HCT116 (cell line): ENCODE measurements around the gene ADAMTS14. TPM values are rescaled to one million over a fixed set of nuclear protein-coding genes. Genes with fewer than 3 reads are reported as not detected.

Source experiments
- ATAC-seq: fragments of 200-7000 bp; cut with Tn5 transposase; 2 replicates; pipeline ENCODE4 v1.9.1; 2020; ENCODE audit warnings: mild to moderate bottlenecking, moderate library complexity
- BruUV-seq: library from RNA; stranded (reverse); fragments of 400-500 nt; replicated peaks from 2 replicates; lab custom pipeline; 2021; lab: Mats Ljungman, UMichigan
- CTCF ChIA-PET: fragments of 300-600 bp; sonication (Branson Sonifier 250); formaldehyde crosslinking; loops from one replicate; lab custom pipeline; 2021; ENCODE audit warnings: antibody characterized with exemption; lab: Charles Lee
- POLR2A ChIA-PET: fragments of 300-600, 350-600 bp; sonication (Branson Sonifier 250); formaldehyde crosslinking; loops from one replicate; lab custom pipeline; 2021; ENCODE audit warnings: antibody characterized with exemption; lab: Charles Lee
- RAD21 ChIA-PET, 2 experiments: fragments of 300-600 bp; sonication (Branson Sonifier 250); formaldehyde crosslinking; loops; one replicate each; lab custom pipeline; 2023; ENCODE audit warnings: low total read pairs in 2 of 2; ENCODE audit not compliant: uncharacterized antibody in 2 of 2, unreplicated experiment in 2 of 2, low non-redundant PET in 1 of 2; lab: Charles Lee
- DNase-seq: peaks from one replicate; pipeline ENCODE4 v3.0.0-alpha.2; 2010; ENCODE audit warnings: low read depth, low spot score
- H2AFZ ChIP-seq: fragments of 200-600 bp; shearing (Covaris generic), sonication (generic); 2 replicates; pipeline ENCODE4 v1.6.1; 2017; ENCODE audit warnings: low read depth, mixed run types, mixed read lengths, antibody characterized with exemption, low read length; ENCODE audit not compliant: poor library complexity, severe bottlenecking
- H3K27ac ChIP-seq: 2 replicates; pipeline ENCODE4 v1.5.1; 2012; ENCODE audit warnings: low read depth, low read length
- H3K27me3 ChIP-seq: fragments of 200-600 bp; sonication (generic); 2 replicates; pipeline ENCODE4 v1.6.1; 2016; ENCODE audit warnings: mixed run types, low read length, mixed read lengths; ENCODE audit not compliant: insufficient read depth
- H3K36me3 ChIP-seq, 2 experiments: fragments of 200-500 bp in 1 of 2; fragments of 200-600 bp in 1 of 2; sonication (Bioruptor generic) in 1 of 2; sonication (generic) in 1 of 2; 2 replicates each; pipeline versions ENCODE4 v1.5.1 to v1.6.1; 2014 to 2016; ENCODE audit warnings: low read length in 2 of 2, inconsistent platforms in 1 of 2, mixed read lengths in 1 of 2, mixed run types in 1 of 2; ENCODE audit not compliant: insufficient read depth in 2 of 2, control insufficient read depth in 1 of 2
- H3K4me1 ChIP-seq, 2 experiments: fragments of 200-600 bp in 1 of 2; sonication (generic) in 1 of 2; 2 replicates each; pipeline versions ENCODE4 v1.5.1 to v1.6.1; 2012 to 2017; ENCODE audit warnings: low read length in 2 of 2, inconsistent platforms in 1 of 2, mild to moderate bottlenecking in 1 of 2, mixed read lengths in 1 of 2, mixed run types in 1 of 2, moderate library complexity in 1 of 2; ENCODE audit not compliant: insufficient read depth in 2 of 2, control insufficient read depth in 1 of 2
- H3K4me2 ChIP-seq: fragments of 200-600 bp; sonication (generic); 2 replicates; pipeline ENCODE4 v1.6.1; 2017; ENCODE audit warnings: mixed run types, low read length, mixed read lengths
- H3K4me3 ChIP-seq, 2 experiments: fragments of 200-600 bp in 1 of 2; sonication (generic) in 1 of 2; replicated peaks in 1 of 2; 2 replicates each; pipeline ENCODE4 v1.5.1; 2011 to 2016; ENCODE audit warnings: low read length in 2 of 2, control low read depth in 1 of 2, low read depth in 1 of 2, mild to moderate bottlenecking in 1 of 2, mixed read lengths in 1 of 2, mixed run types in 1 of 2
- H3K79me2 ChIP-seq: fragments of 200-600 bp; sonication (generic); 2 replicates; pipeline ENCODE4 v1.6.1; 2017; ENCODE audit warnings: mild to moderate bottlenecking, mixed run types, low read length, moderate library complexity, mixed read lengths; ENCODE audit not compliant: insufficient read depth
- H3K9ac ChIP-seq: fragments of 200-600 bp; sonication (generic); 2 replicates; pipeline ENCODE4 v1.6.1; 2016; ENCODE audit warnings: low read length, mixed read lengths
- H3K9me2 ChIP-seq: fragments of 200-600 bp; sonication (generic), shearing (Covaris generic); 2 replicates; pipeline ENCODE4 v1.6.1; 2017; ENCODE audit warnings: mixed run types, mild to moderate bottlenecking, moderate library complexity; ENCODE audit not compliant: insufficient read depth
- H3K9me3 ChIP-seq, 2 experiments: fragments of 200-500 bp in 1 of 2; fragments of 200-600 bp in 1 of 2; sonication (Bioruptor generic) in 1 of 2; sonication (generic) in 1 of 2; 2 replicates each; pipeline ENCODE4 v1.6.1; 2014 to 2017; ENCODE audit warnings: low read length in 2 of 2, mixed read lengths in 2 of 2, inconsistent platforms in 1 of 2, low read depth in 1 of 2, mild to moderate bottlenecking in 1 of 2, mixed run types in 1 of 2, moderate library complexity in 1 of 2; ENCODE audit not compliant: control insufficient read depth in 1 of 2, insufficient read depth in 1 of 2
- H4K20me1 ChIP-seq: fragments of 200-600 bp; sonication (generic), shearing (Covaris generic); 2 replicates; pipeline ENCODE4 v1.6.1; 2017; ENCODE audit warnings: mixed run types, mild to moderate bottlenecking, moderate library complexity; ENCODE audit not compliant: insufficient read depth
- CBX3 ChIP-seq: IDR thresholded peaks from 2 replicates; pipeline ENCODE4 v1.6.1; 2012; ENCODE audit warnings: low read depth
- CEBPB ChIP-seq: IDR thresholded peaks from 2 replicates; pipeline ENCODE4 v1.6.1; 2012; ENCODE audit warnings: low read depth
- EGR1 ChIP-seq: IDR thresholded peaks from 2 replicates; pipeline ENCODE4 v1.6.1; 2012; ENCODE audit warnings: low read depth
- ELF1 ChIP-seq: IDR thresholded peaks from 2 replicates; pipeline ENCODE4 v1.6.1; 2012; ENCODE audit warnings: low read depth, borderline replicate concordance
- EZH2 ChIP-seq: fragments of 200-600 bp; sonication (generic); IDR thresholded peaks from 2 replicates; pipeline ENCODE4 v1.6.1; 2017; ENCODE audit warnings: antibody characterized with exemption, mixed run types
- EZH2phosphoT487 ChIP-seq: fragments of 200-600 bp; IDR thresholded peaks from 2 replicates; pipeline ENCODE4 v1.6.1; 2018; ENCODE audit warnings: antibody characterized with exemption, borderline replicate concordance
- FOSL1 ChIP-seq: IDR thresholded peaks from 2 replicates; pipeline ENCODE4 v1.6.1; 2012; ENCODE audit warnings: low read depth
- JUND ChIP-seq: IDR thresholded peaks from 2 replicates; pipeline ENCODE4 v1.6.1; 2012
- RAD21 ChIP-seq: IDR thresholded peaks from 2 replicates; pipeline ENCODE4 v1.6.1; 2012; ENCODE audit warnings: low read depth, mild to moderate bottlenecking
- SP1 ChIP-seq: IDR thresholded peaks from 2 replicates; pipeline ENCODE4 v1.6.1; 2012; ENCODE audit warnings: low read depth
- SRF ChIP-seq: IDR thresholded peaks from 2 replicates; pipeline ENCODE4 v1.6.1; 2012; ENCODE audit warnings: low read depth
- ZFX ChIP-seq: fragments of 450-650 bp; IDR thresholded peaks from 2 replicates; pipeline ENCODE4 v1.6.1; 2017
- ZNF274 ChIP-seq: fragments of 200-500 bp; sonication (Bioruptor generic); IDR thresholded peaks from 2 replicates; pipeline ENCODE4 v1.6.1; 2014; ENCODE audit warnings: mild to moderate bottlenecking, low read depth, low read length, inconsistent platforms
- intact Hi-C: fragments of 100-400 bp; cut with micrococcal nuclease; formaldehyde crosslinking; loops from 2 replicates; pipeline ENCODE4 v1.10.0; 2022
- total RNA-seq: library from RNA; stranded (reverse); gene quantifications from one replicate; pipeline ENCODE4 v1.2.1, GENCODE V29; 2021; ENCODE audit not compliant: unreplicated experiment
- TF ChIP-seq, protein P1 (sequence below): IDR thresholded peaks from 2 replicates; pipeline ENCODE4 v1.6.1; 2012
- TF ChIP-seq, protein P2 (sequence below): IDR thresholded peaks from 2 replicates; pipeline ENCODE4 v1.6.1; 2012; ENCODE audit warnings: low read depth
- TF ChIP-seq, protein P3 (sequence below), 3 experiments: fragments of 200-600 bp in 1 of 3; sonication (generic) in 1 of 3; IDR thresholded peaks in 2 of 3; conservative IDR thresholded peaks in 1 of 3; 2 replicates each; pipeline ENCODE4 v1.5.1; 2012 to 2017; ENCODE audit warnings: low read depth in 2 of 3, low read length in 2 of 3, antibody characterized with exemption in 1 of 3, borderline replicate concordance in 1 of 3, control low read depth in 1 of 3, mild to moderate bottlenecking in 1 of 3, mixed read lengths in 1 of 3, mixed run types in 1 of 3, moderate library complexity in 1 of 3; ENCODE audit not compliant: insufficient read depth in 1 of 3
- TF ChIP-seq, protein P4 (sequence below): IDR thresholded peaks from 2 replicates; pipeline ENCODE4 v1.6.1; 2012

Gene ADAMTS14
- total RNA-seq, 1 experiment from 2014 or later = 13.2 TPM

DNA sequence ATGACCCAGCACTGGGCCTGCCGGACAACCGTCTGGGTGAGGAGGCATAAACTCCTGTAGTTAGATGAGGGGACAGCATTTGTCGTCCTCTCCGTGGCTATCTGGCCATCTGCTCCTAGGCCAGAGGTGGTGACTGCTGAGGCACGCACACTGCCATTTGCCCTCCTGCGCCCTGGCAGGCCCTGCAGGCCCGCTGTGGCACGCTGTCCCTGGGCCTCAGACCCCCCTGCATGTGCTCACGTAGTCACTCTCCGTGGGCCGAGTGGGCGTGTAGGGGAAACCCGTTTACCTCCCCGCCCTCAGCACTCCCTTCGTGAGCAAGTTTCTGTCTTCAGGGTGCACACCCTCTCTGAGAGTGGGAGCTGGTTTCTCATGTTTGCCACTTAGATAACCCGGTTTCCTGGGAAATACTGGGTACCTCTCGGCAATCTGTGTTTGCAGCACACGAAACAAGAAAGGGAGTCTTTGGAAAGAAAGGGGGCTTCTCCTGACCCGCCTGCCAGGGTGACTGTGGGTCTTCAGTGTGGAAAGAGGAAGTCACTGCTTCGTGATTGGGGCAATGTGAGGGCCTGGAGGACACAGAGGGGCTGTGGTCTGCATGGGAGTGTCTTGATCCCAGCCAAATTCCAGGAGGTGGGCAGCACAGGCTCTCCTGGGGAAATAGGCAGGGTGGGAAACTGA lies 10.8 kb downstream of the ADAMTS14 start:
- Histone ChIP-seq H3K79me2 (peaks cover 29% of the 10 kb centered on the region), H3K9ac (no peak overlapping the region), H3K4me1 (peaks cover 0 to 20% of the 10 kb centered on the region in 2 experiments; a peak in 2 of 4 replicates), H3K9me3 (no peaks in the 10 kb centered on the region), H4K20me1 (no peaks in the 10 kb centered on the region), H3K36me3 (0 out of 4 replicates have a peak, but pooled peaks cover 0 to 3% of the 10 kb centered on the region in 2 experiments), H2AFZ (no peak overlapping the region), H3K4me3 (no peak overlapping the region), H3K27me3 (no peaks in the 10 kb centered on the region), H3K4me2 (no peak overlapping the region), H3K27ac (no peak overlapping the region), H3K9me2 (no peaks in the 10 kb centered on the region)
- BruUV-seq = no TSS peak
- RAD21 ChIA-PET = no interaction called here
- no peak for DNase-seq
- CTCF ChIA-PET = no interaction called here
- TF ChIP-seq EZH2 (no peak), ZFX (no peak), EGR1 (no peak), FOSL1 (no peak), JUND (no peak), SRF (no peak), SP1 (no peak), ZNF274 (no peak), EZH2phosphoT487 (no peak), CBX3 (no peak), CEBPB (no peak), RAD21 (no peak), ELF1 (no peak)
- TF ChIP-seq, protein P1, sequence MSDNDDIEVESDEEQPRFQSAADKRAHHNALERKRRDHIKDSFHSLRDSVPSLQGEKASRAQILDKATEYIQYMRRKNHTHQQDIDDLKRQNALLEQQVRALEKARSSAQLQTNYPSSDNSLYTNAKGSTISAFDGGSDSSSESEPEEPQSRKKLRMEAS = no peak
- TF ChIP-seq, protein P2, sequence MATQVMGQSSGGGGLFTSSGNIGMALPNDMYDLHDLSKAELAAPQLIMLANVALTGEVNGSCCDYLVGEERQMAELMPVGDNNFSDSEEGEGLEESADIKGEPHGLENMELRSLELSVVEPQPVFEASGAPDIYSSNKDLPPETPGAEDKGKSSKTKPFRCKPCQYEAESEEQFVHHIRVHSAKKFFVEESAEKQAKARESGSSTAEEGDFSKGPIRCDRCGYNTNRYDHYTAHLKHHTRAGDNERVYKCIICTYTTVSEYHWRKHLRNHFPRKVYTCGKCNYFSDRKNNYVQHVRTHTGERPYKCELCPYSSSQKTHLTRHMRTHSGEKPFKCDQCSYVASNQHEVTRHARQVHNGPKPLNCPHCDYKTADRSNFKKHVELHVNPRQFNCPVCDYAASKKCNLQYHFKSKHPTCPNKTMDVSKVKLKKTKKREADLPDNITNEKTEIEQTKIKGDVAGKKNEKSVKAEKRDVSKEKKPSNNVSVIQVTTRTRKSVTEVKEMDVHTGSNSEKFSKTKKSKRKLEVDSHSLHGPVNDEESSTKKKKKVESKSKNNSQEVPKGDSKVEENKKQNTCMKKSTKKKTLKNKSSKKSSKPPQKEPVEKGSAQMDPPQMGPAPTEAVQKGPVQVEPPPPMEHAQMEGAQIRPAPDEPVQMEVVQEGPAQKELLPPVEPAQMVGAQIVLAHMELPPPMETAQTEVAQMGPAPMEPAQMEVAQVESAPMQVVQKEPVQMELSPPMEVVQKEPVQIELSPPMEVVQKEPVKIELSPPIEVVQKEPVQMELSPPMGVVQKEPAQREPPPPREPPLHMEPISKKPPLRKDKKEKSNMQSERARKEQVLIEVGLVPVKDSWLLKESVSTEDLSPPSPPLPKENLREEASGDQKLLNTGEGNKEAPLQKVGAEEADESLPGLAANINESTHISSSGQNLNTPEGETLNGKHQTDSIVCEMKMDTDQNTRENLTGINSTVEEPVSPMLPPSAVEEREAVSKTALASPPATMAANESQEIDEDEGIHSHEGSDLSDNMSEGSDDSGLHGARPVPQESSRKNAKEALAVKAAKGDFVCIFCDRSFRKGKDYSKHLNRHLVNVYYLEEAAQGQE = no peak
- TF ChIP-seq, protein P3, sequence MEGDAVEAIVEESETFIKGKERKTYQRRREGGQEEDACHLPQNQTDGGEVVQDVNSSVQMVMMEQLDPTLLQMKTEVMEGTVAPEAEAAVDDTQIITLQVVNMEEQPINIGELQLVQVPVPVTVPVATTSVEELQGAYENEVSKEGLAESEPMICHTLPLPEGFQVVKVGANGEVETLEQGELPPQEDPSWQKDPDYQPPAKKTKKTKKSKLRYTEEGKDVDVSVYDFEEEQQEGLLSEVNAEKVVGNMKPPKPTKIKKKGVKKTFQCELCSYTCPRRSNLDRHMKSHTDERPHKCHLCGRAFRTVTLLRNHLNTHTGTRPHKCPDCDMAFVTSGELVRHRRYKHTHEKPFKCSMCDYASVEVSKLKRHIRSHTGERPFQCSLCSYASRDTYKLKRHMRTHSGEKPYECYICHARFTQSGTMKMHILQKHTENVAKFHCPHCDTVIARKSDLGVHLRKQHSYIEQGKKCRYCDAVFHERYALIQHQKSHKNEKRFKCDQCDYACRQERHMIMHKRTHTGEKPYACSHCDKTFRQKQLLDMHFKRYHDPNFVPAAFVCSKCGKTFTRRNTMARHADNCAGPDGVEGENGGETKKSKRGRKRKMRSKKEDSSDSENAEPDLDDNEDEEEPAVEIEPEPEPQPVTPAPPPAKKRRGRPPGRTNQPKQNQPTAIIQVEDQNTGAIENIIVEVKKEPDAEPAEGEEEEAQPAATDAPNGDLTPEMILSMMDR (IDR thresholded peaks at IDR 0.05 in 2 of 3, conservative IDR thresholded peaks at IDR 0.05 in 1 of 3; ENCODE audit: borderline replicate concordance in 1 of 3, insufficient read depth in 1 of 3, low read depth in 2 of 3, low read length in 2 of 3) = no peak
- TF ChIP-seq, protein P4, sequence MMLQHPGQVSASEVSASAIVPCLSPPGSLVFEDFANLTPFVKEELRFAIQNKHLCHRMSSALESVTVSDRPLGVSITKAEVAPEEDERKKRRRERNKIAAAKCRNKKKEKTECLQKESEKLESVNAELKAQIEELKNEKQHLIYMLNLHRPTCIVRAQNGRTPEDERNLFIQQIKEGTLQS = no peak
- ATAC-seq = no peak
- intact Hi-C loops = no loop called here
- POLR2A ChIA-PET = no interaction called here
